ENCODE data around the gene SCNN1A. TPM values are rescaled to one million over a fixed set of nuclear protein-coding genes. Genes with fewer than 3 reads are reported as not detected.

The SCNN1A gene
- total RNA-seq, 1 experiment from 2014 or later: 136 TPM

DNA sequence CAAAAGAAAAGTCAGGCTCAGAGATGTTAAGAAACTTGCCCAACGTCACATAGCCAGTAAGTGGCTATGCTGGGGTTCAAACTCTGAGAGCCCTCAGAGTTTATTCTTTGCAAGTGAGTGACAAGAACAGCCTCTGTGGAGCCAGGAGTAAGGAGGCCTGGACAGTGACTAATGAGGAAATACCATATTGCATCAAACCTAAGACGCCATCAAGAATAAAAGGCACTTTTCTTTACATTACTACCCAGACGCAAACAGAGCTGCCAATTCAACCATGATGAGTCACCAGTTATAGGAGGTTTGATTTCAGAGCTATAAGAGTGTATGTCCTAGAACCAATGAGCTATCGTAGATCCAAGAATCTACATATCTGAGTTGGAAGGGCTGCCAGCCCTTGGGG lies 42.9 kb downstream of the SCNN1A start:
- intact Hi-C loops (cut with micrococcal nuclease): no loop called here
- no peak for TF ChIP-seq CTCF (IDR thresholded peaks at IDR 0.05; ENCODE audit: unreplicated experiment)
- BruUV-seq (replicated peaks): no TSS peak
- H3K4me3 Mint-ChIP-seq (ENCODE audit: unreplicated experiment): peak overlapping the region; percentile 24
- no peaks in the 10 kb centered on the region for H3K27me3 Mint-ChIP-seq (ENCODE audit: insufficient read depth, unreplicated experiment)
- POLR2A ChIA-PET: interaction anchor here (0.6 to 24.1 kb wide), 12 partner anchors 8 to 391 kb away, joined by 3 to 739 read pairs (median 4); partner anchors contain the start of genes LTBR, SCNN1A, TNFRSF1A and VAMP1
- H3K36me3 Mint-ChIP-seq (ENCODE audit: insufficient read depth, unreplicated experiment): peaks cover 74% of the 10 kb centered on the region
- DNase-seq (ENCODE audit: unreplicated experiment): peak; percentile 97
- CTCF ChIA-PET: interaction anchor here (0.5 to 1.3 kb wide), 8 partner anchors 9 to 137 kb away, joined by 3 to 6 read pairs (median 4); no protein-coding TSS in a partner anchor
- no peaks in the 10 kb centered on the region for H3K9me3 Mint-ChIP-seq (ENCODE audit: unreplicated experiment)
- H3K4me1 Mint-ChIP-seq (ENCODE audit: insufficient read depth, unreplicated experiment): peaks cover 24% of the 10 kb centered on the region
- no peak overlapping the region for H3K27ac Mint-ChIP-seq (ENCODE audit: low read depth, unreplicated experiment)

DNA sequence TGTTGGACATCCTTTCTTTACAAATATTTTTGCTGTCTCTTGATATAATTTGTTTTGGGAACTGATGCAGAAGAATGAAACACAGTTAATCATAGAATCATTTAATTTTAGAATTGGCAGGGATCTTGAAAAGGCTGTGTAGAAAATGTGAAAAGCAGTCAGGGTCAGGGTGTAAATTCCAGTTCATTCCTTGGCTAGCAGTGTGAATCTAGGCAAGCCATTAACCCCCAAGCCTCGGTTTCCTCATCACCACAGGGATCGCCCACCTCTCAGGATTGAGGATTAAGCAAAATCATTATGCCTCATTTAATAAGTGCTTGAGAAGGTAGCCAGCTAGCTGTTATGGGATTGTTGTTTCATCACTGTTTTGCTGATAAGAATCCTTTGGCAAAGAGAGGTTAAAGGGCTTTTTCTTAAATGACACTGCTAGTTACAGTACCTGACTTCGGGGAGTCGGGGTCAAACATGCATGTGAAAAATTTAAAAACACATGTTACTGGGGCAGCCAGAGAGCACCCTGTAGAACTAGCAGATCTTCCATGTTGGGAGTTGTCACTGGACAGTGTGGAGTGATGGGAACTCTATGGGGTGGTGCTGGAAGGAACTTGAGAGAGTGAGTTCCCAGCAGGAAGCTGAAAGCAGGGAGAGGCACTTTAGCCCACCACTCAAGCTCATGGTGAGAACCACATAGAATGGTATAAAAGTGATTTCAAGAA lies 44.2 kb downstream of the SCNN1A start:
- H3K4me3 Mint-ChIP-seq (ENCODE audit: unreplicated experiment): no peak overlapping the region
- H3K36me3 Mint-ChIP-seq (ENCODE audit: insufficient read depth, unreplicated experiment): peaks cover 87% of the 10 kb centered on the region
- intact Hi-C loops (cut with micrococcal nuclease): no loop called here
- no TSS peak for BruUV-seq (replicated peaks)
- H3K27me3 Mint-ChIP-seq (ENCODE audit: insufficient read depth, unreplicated experiment): no peaks in the 10 kb centered on the region
- TF ChIP-seq CTCF (IDR thresholded peaks at IDR 0.05; ENCODE audit: unreplicated experiment): no peak
- peak overlapping the region; percentile 75 for H3K27ac Mint-ChIP-seq (ENCODE audit: low read depth, unreplicated experiment)
- peaks cover 31% of the 10 kb centered on the region for H3K4me1 Mint-ChIP-seq (ENCODE audit: insufficient read depth, unreplicated experiment)
- CTCF ChIA-PET: interaction anchor here (0.7 to 1.0 kb wide), 2 partner anchors 9 to 134 kb away, joined by 3 to 4 read pairs; no protein-coding TSS in a partner anchor
- H3K9me3 Mint-ChIP-seq (ENCODE audit: unreplicated experiment): no peaks in the 10 kb centered on the region
- POLR2A ChIA-PET: interaction anchor here (1.0 to 24.1 kb wide), 3 partner anchors 8 to 46 kb away, joined by 3 to 739 read pairs (median 4); partner anchors contain the start of genes LTBR and SCNN1A
- no peak for DNase-seq (ENCODE audit: unreplicated experiment)

GRCh38 chr12:6330192-6330591 lies 45.2 kb downstream of the SCNN1A start:
- no peak for TF ChIP-seq CTCF (IDR thresholded peaks at IDR 0.05; ENCODE audit: unreplicated experiment)
- ChIA-PET POLR2A (interaction anchor here (1.1 to 24.1 kb wide), 2 partner anchors 8 to 47 kb away, joined by 3 to 739 read pairs; partner anchors contain the start of genes LTBR and SCNN1A), CTCF (interaction anchor here (1.8 kb wide), 1 partner anchor 10 kb away, joined by 5 read pairs; no protein-coding TSS in a partner anchor)
- H3K9me3 Mint-ChIP-seq (ENCODE audit: unreplicated experiment): no peaks in the 10 kb centered on the region
- peak overlapping the region; percentile 75 for H3K27ac Mint-ChIP-seq (ENCODE audit: low read depth, unreplicated experiment)
- no TSS peak for BruUV-seq (replicated peaks)
- peaks cover 32% of the 10 kb centered on the region for H3K4me1 Mint-ChIP-seq (ENCODE audit: insufficient read depth, unreplicated experiment)
- H3K36me3 Mint-ChIP-seq (ENCODE audit: insufficient read depth, unreplicated experiment): peaks cover 95% of the 10 kb centered on the region
- H3K4me3 Mint-ChIP-seq (ENCODE audit: unreplicated experiment): no peak overlapping the region
- intact Hi-C loops (cut with micrococcal nuclease): no loop called here
- no peak for DNase-seq (ENCODE audit: unreplicated experiment)
- no peaks in the 10 kb centered on the region for H3K27me3 Mint-ChIP-seq (ENCODE audit: insufficient read depth, unreplicated experiment)

GRCh38 chr12:6329703-6330064 lies 45.7 kb downstream of the SCNN1A start:
- no TSS peak for BruUV-seq (replicated peaks)
- Mint-ChIP-seq H3K36me3 (ENCODE audit: insufficient read depth, unreplicated experiment) (peaks cover 94% of the 10 kb centered on the region), H3K27ac (ENCODE audit: low read depth, unreplicated experiment) (peak overlapping the region; percentile 75), H3K27me3 (ENCODE audit: insufficient read depth, unreplicated experiment) (no peaks in the 10 kb centered on the region), H3K9me3 (ENCODE audit: unreplicated experiment) (no peaks in the 10 kb centered on the region), H3K4me1 (ENCODE audit: insufficient read depth, unreplicated experiment) (peaks cover 37% of the 10 kb centered on the region), H3K4me3 (ENCODE audit: unreplicated experiment) (no peak overlapping the region)
- no peak for DNase-seq (ENCODE audit: unreplicated experiment)
- intact Hi-C loops (cut with micrococcal nuclease): no loop called here
- TF ChIP-seq CTCF (IDR thresholded peaks at IDR 0.05; ENCODE audit: unreplicated experiment): no peak
- ChIA-PET POLR2A (interaction anchor here (1.0 to 24.1 kb wide), 3 partner anchors 8 to 48 kb away, joined by 3 to 739 read pairs (median 6); partner anchors contain the start of genes LTBR and SCNN1A), CTCF (interaction anchor here (1.1 to 1.8 kb wide), 2 partner anchors 10 to 45 kb away, joined by 3 to 5 read pairs; no protein-coding TSS in a partner anchor)

All from MCF 10A (cell line).